NCI-H1694 treated with DMSO at 0.1 percent for 48 hours (cell line): ENCODE data around the gene NELFCD.
"Not testable (repeated sequence)": the region's sequence is repeated elsewhere in the genome, so short reads cannot be mapped to it uniquely, and the experiment has no call there.

Experiments
- DNase-seq: peaks from one replicate; lab custom pipeline; 2025; lab: John Stamatoyannopoulos, UW

Gene NELFCD

GRCh38 chr20:59010321-59010994, 29.4 kb downstream of the NELFCD start:
- DNase-seq = no peak

DNA sequence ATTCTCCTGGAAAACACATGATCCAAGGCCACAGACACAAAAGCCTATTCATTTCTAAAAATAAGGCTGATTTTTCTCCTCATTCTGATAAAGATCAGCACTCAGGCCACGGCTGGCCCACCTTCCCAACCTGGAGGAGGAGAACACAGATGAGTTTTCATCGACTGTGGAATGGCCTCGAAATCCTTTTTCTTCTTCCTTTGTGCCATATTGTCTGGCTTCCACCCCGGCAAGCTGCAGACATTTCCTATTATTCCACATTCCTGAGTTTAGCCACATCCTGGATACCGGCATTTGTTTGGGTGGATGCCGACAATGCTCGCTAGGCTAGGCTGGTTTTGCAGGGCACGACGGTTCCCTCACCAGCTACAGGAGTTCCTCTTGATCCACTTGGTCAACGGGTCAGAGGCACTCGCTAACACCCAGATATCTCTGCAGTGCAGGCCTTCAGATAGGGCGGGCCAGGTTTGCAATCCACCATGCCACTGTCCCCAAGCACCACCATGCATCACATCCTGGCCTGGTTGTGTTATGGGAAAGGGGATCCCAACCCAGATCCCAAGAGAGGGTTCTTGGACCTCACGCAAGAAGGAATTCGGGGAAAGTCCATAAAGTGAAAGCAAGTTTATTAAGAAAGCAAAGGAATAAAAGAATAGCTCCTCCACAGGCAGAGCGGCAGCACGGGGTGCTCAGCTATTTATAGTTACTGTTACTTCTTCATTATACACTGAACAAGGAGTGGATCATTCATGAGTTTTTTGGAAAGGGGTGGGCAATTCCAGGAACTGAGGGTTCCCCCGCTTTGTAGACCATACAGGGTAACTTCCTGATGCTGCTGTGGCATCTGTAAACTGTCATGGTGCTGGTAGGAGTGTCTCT, 30.2 kb downstream of the NELFCD start:
- DNase-seq = no peak

DNA sequence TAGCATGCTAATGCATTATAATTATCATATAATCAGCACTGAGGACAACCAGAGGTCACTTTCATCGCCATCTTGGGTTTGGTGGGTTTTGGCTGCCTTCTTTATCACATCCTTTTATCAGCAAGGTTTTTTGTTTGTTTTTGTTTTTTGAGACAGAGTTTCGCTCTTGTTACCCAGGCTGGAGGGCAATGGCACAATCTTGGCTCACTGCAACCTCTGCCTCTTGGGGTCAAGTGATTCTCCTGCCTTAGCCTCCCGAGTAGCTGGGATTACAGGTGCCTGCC, 30.8 kb downstream of the NELFCD start:
- DNase-seq = not testable (repeated sequence)

GRCh38 chr20:59013031-59013951, 32.2 kb downstream of the NELFCD start:
- no peak for DNase-seq

DNA sequence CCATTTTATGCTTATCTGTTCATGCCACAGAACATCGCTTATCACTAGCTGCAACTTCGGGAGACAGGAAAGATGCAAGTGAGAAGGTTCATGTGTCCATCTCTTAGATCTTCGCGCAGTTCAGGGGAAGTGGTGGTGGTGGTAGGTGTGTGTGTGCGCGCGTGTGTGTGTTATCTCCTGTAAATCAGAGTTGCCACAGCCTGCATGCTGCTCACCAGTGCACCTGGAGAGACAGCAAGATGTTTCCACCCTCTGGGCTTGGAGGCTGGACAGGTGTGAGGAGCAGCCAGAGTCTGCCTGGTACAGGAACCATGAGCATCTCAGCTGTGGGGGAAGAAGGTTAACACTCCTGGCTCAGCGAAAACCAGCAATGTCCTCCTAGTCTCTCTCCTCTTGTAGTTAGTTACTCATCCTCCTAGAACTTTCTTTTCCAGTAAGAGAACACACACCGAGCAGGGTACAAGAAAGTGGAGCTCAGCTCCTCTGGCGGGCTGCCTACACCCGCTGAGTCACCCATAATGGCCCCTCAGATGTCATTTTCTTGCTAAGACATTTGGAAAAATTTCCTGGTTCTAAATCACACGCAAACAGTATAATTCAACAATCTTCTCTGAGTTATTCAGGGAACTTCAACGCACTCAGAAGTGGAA, 33.0 kb downstream of the NELFCD start:
- DNase-seq = no peak

DNA sequence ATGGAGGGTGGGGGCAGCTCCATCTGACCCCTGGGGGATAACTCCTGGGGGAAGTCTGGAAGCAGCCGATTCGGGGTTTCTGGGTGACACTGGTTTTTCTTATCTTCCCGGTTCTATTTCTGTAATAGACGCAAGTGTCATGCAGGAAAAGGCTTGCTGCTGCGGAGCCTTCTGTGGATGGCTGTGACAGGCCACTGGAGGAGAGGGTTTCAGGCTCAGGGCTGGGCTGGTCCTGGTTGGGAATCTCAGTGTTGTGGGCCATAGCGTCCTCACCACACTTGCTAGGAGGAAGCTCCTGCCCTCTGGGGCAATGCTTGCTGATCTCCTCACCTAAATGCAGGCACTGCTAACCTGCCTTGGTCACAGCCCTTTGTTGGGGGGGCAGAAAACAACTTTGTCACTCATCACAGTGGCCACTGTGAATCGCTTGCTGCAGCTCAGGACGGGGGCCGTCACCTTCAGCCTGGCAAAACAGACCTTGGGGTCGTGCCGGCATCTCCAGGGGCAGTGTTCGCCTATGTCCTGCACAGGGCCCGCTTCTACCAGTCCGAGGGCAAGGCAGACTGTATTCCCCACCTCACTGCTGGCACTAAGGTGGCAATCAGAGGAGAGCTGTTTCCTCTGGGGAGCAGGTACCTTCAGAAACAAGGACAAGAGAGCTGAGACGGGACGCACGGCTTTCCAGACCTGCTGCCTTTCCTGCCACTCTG, 33.8 kb downstream of the NELFCD start:
- DNase-seq = no peak

GRCh38 chr20:59015411-59015810, 34.4 kb downstream of the NELFCD start:
- no peak for DNase-seq

GRCh38 chr20:59015812-59016711, 35.0 kb downstream of the NELFCD start:
- no peak for DNase-seq

DNA sequence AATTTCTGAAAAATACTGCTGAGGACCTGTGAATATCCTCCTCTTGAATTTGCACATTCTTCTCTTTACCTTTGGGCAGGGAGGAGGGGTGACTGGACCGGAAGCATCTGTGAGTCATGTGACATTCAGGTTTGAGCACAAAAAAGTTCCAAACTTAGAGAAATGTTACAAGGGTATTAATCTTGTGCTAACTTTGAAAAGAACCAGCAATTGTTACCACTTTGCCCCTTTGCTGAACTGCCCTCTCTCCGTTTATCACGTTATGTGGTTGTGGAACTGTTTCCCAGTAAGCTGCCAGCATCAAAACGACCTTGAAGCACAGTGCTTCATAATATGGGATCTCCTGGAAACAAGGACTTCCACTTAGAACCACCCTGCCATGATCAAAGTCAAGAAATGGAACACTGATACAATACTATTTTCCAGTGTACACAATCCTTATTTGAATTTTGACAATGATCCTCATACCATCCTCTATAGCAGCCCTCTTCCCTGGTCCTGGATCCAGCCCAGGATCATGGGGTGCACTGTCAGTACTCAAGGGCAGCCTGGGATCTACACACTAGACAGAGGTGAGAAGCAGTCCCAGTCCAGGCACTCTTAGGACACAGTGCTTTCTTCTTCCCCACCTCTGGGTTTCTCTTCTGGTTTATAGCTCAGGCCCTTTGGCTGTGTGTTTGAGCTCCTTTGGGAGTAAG, 35.9 kb downstream of the NELFCD start:
- DNase-seq = no peak

GRCh38 chr20:59017493-59018231, 36.6 kb downstream of the NELFCD start:
- no peak for DNase-seq

GRCh38 chr20:59018817-59019216, 37.8 kb downstream of the NELFCD start:
- no peak for DNase-seq

GRCh38 chr20:59019217-59019616, 38.2 kb downstream of the NELFCD start, which contains the start of gene TUBB1:
Gene TUBB1, plus strand, starts transcription at chr20:59019429. Its CDS starts 94 bp downstream, at chr20:59019523.
- no peak for DNase-seq

DNA sequence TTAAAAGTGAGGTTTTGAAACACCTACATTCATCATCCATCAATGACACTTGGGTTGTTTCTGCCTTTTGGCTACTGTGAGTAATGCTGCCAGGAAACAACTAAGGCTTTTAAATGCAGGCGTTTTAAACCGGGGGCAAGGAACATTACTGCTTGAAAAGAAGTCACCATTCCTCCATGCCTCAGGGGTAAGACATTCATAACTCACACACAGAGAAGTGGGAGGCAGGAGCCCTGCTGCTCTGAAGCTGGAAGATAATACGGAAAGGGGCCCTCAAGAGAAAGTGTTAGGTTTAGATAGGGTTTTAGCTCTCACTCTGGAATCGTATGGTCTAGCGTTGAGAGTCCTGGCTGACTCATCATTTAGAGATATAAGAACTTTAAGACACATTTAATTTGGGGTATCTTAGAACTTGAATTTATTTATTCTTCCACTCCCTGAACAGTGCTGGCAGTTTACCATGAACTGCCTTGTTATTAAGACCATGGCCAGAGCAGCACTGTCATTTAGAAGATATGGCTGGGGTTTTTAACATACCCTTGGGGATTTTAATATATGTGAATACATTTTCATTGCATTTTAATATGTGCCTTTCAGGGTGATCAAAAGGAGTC, 40.0 kb downstream of the NELFCD start:
- DNase-seq = no peak

DNA sequence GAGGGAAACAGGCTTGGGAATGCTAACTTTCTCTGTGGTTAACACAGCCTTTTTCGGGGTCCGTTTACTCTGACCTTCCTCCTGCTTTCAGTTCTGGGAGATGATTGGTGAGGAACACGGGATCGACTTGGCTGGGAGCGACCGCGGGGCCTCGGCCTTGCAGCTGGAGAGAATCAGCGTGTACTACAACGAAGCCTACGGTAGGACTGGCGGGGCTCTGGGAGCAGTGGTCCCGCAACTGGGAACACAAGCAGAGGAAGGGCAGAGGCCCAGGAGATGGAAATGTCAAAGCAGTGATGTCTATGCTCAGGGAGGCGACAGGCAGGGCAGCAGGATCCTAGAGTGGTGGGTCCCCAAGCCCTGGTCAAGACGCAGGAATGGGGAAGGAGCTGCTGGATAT, 41.7 kb downstream of the NELFCD start:
- no peak for DNase-seq

GRCh38 chr20:59023616-59024015, 42.6 kb downstream of the NELFCD start:
- no peak for DNase-seq

GRCh38 chr20:59024111-59024530, 43.1 kb downstream of the NELFCD start:
- no peak for DNase-seq

DNA sequence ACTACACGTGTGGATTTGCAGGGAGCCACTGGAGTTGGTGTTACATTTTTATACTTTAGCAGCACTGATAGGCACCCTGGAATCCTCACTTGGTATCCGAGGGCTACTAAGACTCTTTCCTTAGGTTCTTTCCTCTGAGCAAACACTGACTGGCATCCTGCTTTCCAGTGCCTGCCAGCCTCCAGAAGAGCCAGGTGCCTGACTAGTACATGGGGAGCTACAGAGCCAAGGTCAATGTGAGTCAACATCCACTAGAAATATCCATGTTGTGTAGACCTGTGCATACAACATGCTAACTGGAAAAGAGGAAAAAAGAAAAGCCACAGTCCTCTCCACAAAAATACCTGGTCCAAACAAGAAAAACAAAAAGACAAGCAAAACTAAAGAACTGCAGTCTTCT, 44.0 kb downstream of the NELFCD start:
- DNase-seq = no peak

DNA sequence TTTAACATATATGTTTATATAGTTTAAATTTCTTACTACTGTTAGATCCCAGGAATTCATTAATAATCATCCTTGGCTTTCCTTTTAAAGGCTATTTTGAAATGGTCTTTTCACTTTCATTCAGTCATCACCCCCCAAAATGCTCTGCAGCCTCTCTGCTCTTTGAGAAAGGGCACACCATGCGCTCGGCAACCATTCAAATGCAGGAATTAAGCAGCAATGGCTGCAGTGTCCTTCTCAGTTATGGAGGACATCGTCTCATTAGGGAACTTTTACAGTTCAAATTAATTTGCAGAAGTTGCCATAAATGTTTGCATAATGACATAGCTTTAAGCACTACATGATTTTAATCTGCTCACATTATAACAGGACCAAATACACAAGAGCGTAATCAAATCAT, 44.5 kb downstream of the NELFCD start:
- no peak for DNase-seq
